HG03066 (cell line): ENCODE measurements around the gene ZC3H7A.
"Not testable (repeated sequence)": the region's sequence is repeated elsewhere in the genome, so short reads cannot be mapped to it uniquely, and the experiment has no call there.

Experiments
- ATAC-seq: cut with Tn5 transposase; IDR thresholded peaks from one replicate; pipeline ENCODE4 v1.9.1; 2021; ENCODE audit warnings: low read depth; ENCODE audit not compliant: unreplicated experiment

ZC3H7A gene

GRCh38 chr16:11800382-11800718 is 3.3 kb upstream of the ZC3H7A start:
- ATAC-seq = no peak

- ATAC-seq = no peak
These were observed 2.7 kb upstream of the ZC3H7A start for GRCh38 chr16:11799509-11800381.

- ATAC-seq = no peak
These were observed 1.9 kb upstream of the ZC3H7A start for GRCh38 chr16:11799017-11799381.

DNA sequence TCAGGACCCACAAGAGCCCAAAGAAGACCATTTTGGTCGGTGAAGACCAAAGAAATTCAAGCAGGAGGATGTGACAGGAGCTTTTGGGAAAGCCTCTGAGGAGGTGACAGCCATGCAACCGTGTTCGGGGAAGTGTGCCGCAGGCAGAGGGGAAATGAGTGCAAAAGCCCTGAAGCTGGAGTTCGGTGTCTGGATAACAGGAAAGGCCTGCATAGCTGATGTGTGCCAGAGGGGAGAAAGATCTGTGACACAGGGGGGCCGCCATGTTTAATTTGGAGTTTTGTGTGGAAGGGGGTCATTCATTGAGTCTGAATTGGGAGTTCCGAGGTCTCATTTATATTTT is 870 bp upstream of the ZC3H7A start:
- no peak for ATAC-seq

DNA sequence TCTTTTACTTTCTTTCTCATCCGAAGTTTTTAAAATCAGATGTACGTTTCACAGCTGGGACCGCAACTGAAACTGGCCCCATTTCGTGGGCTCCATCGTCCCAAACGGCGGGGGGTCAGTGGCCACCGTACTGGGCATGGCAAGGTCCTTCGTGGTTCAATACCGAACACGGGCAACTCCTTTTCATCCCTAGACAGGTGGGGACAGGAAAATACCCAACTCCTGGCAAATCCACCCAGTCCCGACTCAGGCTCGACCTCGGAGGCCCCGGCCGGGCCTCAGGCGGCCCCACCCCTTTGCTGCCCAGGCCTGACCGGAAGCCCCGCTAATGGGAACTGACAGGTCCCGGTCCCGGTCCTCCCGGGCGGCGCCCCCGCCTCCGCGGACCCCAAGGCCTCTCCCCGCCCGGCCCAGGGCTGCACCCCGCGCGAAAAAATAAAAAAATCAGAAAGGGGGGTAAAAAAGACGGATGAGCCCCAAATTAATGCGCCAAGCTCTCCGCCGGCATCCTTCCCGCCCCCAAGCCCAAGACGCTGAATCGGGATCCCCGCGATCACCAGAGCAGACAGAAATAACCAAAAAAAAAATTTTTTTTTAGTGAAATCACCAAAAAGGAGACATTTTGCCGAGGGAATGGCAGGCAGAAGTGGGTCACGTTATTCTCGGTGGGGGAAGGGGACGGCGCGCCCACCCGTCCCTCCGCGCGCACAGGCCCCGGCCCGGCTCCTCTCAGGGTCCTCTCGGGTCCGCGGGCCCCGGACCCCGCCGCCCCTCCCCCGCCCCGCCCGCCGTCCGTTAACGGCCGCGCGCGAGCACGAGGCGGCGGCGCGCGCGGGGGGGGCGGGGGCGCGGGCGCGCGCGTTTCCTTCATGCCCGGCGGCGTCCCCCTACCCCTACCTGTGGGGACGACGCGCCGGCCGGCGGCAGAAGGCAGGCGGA is 562 bp downstream of the ZC3H7A start:
- ATAC-seq = peak; percentile 3

GRCh38 chr16:11795887-11796226 is 1.2 kb downstream of the ZC3H7A start:
- ATAC-seq = no peak

DNA sequence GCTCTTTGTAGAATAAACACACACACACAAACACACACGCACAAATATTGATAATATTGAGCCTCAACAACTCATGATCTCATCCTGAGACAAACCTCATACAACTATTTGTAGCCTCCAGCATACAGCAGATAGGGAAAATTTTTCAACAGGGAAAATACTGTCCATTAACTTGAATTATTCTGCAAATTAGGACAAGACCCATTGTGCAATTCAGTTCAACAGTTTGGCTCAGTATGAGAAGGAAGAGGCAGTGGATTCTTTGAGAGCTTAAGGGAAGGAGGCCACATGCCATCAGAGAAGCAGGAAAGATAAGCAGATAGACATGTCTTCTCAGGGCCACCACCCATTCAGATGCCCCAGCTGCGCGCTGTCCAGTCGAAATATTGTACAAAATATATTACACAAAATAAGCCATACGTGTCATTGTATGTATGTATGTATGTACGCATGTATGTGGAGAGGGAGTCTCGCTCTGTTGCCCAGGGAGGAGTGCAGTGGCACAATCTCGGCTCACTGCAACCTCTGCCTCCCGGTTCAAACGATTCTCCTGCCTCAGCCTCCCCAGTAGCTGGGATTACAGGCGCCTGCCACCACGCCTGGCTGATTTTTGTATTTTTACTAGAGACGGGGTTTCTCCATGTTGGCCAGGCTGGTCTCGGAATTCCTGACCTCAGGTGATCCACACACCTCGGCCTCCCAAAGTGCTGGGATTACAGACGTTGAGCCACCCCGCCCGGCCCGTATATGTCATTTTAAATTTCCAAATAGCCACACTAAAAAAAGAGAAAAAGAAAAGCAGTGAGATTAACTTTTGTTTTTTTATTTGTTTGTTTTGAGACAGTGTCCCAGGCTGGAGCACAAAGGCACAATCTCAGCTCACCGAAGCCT is 1.8 kb downstream of the ZC3H7A start:
- no peak for ATAC-seq

GRCh38 chr16:11794447-11794846 is 2.6 kb downstream of the ZC3H7A start:
- ATAC-seq = no peak

GRCh38 chr16:11793840-11794239 is 3.2 kb downstream of the ZC3H7A start:
- ATAC-seq = no peak

GRCh38 chr16:11792410-11793241 is 4.4 kb downstream of the ZC3H7A start:
- no peak for ATAC-seq

DNA sequence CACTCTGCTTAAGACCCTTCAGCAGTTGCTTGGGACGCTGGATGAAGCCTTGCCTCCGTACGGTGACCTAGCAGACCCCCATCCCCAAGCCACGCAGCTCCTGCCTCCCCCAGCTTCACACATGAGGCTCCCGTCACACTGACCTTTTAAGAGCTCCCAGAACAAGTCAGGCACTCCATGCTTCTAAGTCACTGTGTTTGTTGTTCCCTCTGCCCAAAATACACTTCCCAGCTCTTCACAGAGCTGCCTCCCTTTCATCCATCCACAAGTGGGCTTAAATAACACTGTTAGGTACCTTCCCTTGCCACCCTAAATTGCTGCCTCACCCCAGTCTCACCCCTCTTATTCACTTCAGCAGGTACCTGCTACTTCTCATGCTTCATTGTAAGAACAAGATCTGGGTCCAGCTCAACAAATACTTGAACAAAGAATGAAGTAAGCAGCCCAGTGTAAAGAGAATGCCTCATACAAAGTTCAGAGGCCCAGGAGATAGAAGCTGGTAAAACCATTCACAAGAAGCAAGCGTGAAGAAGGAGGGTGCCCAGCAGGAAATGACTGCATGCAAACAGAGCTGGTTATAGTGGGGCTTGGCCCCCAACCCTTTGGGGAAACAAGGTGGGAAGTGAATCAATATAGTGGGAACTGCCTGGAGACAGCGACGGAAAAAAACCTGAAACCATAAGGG is 5.8 kb downstream of the ZC3H7A start:
- no peak for ATAC-seq

GRCh38 chr16:11788914-11789313 is 8.1 kb downstream of the ZC3H7A start:
- no peak for ATAC-seq

DNA sequence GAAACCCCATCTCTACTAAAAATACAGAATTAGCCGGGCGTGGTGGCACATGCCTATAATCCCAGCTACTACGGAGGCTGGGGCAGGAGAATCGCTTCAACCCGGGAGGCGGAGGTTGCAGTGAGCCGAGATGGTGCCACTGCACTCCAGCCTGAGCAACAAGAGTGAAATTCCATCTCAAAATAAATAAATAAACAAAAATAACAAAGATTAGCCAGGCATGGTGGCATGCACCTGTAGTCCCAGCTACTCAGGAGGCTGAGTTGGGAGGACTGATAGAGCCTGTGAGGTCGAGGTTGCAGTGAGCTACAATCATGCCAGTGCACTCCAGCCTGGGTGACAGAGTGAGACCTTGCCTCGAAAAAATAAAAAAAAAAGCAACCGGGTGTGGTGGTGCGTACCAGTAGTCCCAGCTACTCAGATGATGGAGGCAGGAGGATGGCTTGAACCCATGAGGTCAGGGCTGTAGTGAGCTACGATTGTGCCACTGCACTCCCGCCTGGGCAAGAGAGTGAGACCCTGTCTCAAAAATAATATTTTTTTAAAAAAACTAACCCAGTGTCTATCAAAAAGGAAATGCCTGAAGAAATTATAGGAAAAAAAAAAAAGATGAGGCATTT is 12.0 kb downstream of the ZC3H7A start:
- not testable (repeated sequence) for ATAC-seq

DNA sequence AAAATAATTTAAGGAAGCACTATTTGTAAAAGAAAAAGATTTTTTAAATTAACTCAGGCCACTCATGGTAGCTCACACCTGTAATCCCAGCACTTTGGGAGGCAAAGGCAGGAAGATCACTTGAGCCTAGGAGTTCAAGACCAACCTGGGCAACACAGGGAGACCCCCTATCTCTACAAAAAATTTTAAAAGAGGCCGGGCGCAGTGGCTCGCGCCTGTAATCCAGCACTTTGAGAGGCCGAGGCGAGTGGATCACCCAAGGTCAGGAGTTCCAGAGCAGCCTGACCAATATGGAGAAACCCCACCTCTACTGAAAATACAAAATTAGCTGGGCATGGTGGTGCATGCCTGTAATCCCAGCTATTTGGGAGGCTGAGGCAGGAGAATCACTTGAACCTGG is 12.7 kb downstream of the ZC3H7A start:
- not testable (repeated sequence) for ATAC-seq

DNA sequence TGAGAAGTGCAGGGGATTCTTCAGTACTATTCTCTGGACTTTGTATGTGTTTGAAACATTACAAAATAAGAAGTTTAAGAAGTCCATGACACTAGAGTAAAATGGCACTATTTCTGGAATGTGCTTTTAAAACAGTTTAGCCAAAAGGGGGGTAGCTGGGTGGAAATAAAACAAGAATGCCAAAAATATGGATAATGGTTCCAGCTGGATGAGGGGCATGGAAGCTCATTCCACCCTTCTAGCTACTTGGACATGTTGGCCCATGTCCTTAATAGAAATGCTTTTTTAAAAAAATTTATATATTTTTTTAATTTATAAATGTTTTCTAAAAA is 13.1 kb downstream of the ZC3H7A start:
- no peak for ATAC-seq

DNA sequence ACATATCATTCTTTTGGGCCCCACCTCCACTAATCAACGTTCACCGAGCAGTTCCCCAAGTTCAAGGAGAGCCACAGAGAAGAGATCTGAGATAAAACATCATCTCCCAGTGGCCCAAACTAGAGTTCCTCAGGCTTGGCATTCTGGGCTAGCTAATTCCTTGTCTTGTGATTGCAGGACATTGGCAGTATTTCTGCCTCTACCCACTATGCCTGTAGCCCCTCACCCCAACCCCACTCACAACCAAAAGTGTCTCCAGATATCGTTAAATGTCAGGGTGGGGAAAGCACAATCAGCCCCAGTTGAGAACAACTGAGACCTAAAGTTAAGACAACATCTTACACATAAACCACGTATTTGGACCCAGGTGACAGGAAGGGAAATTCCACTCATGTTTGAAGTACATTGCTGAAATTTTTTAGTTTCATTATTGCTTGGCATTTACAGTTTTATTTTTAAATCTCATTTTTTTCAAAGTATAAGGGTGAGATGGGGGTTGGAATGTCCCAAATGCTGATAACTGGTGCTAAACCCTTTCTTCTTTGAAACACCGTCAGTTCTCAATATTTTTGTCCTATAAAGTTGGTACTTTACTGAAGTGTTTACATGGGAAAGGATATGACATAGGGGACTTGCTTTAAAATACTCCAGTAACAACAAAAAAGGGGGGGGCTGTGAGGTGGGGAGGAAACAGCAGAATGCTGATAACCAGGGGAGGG is 13.6 kb downstream of the ZC3H7A start:
- peak; percentile 53 for ATAC-seq

GRCh38 chr16:11781773-11782172 is 15.3 kb downstream of the ZC3H7A start:
- no peak for ATAC-seq

DNA sequence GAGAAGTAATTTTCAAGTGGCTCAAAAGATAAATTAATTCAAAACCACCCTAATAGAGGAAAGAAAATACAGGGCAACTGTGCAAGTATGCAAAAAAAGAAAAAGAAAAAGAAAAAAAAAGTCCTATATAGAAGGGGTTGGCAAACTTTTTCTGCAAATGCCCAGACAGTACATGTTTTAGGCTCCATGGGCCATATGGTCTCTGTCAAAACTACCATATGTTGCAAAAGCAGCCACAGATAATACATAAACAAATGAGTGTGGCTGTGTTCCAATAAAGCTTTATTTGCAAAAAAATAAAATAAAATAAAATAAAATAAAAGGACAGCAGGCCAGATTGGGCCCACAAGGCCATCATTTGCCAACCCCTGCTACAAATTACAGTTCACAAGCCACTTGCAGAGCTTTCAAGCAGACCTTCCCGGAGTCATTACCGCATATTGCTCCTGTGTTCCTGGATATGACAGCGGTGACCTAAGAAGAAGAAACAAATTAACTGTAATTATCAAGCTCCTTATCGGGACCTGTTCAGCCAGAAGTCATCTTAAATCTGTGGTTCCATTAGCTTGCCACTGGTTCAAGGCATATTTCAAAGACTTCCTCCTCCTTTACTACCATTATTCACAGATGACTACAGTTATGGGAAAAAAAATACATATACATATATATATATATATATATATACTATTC is 15.9 kb downstream of the ZC3H7A start:
- ATAC-seq = no peak
